T-helper 1 cell treated with Interleukin-12 subunit alpha and Interleukin-12 subunit beta and Interleukin-4 antibody, amounts not matched to agents 30 μg/mL and 1 μg/mL, for 36 hours (primary cell): Measurements from ENCODE around the gene ADAMTSL3.
"Not testable (repeated sequence)": the region's sequence is repeated elsewhere in the genome, so short reads cannot be mapped to it uniquely, and the experiment has no call there.

Experiments used
- H3K27ac Mint-ChIP-seq: one replicate; pipeline ENCODE4 v1.8.0; 2021; ENCODE audit warnings: mild to moderate bottlenecking, mixed read lengths
- H3K27me3 Mint-ChIP-seq: one replicate; pipeline ENCODE4 v1.8.0; 2021; ENCODE audit warnings: low read depth, mixed read lengths
- H3K36me3 Mint-ChIP-seq: one replicate; pipeline ENCODE4 v1.8.0; 2021; ENCODE audit warnings: low read depth, mixed read lengths
- H3K4me1 Mint-ChIP-seq: one replicate; pipeline ENCODE4 v1.8.0; 2021; ENCODE audit warnings: low read depth, mixed read lengths
- H3K4me3 Mint-ChIP-seq: one replicate; pipeline ENCODE4 v1.8.0; 2021; ENCODE audit warnings: mild to moderate bottlenecking, moderate library complexity, mixed read lengths
- H3K9me3 Mint-ChIP-seq: one replicate; pipeline ENCODE4 v1.8.0; 2021; ENCODE audit warnings: mixed read lengths

Gene ADAMTSL3

GRCh38 chr15:84081391-84082168, 427.7 kb downstream of the ADAMTSL3 start:
- no peaks in the 10 kb centered on the region for H3K36me3 Mint-ChIP-seq
- no peaks in the 10 kb centered on the region for H3K9me3 Mint-ChIP-seq
- H3K4me1 Mint-ChIP-seq: peaks cover 12% of the 10 kb centered on the region
- H3K27ac Mint-ChIP-seq: no peak overlapping the region
- H3K27me3 Mint-ChIP-seq: peaks cover 50% of the 10 kb centered on the region
- H3K4me3 Mint-ChIP-seq: no peak overlapping the region

- no peaks in the 10 kb centered on the region for H3K9me3 Mint-ChIP-seq
These were observed 428.8 kb downstream of the ADAMTSL3 start for GRCh38 chr15:84082739-84083138.

GRCh38 chr15:84086071-84086470, 432.1 kb downstream of the ADAMTSL3 start:
- H3K9me3 Mint-ChIP-seq, H3K27ac Mint-ChIP-seq, H3K4me3 Mint-ChIP-seq, H3K36me3 Mint-ChIP-seq, H3K4me1 Mint-ChIP-seq: not testable (repeated sequence)
- peaks cover 23% of the 10 kb centered on the region for H3K27me3 Mint-ChIP-seq

More at GRCh38 chr15:84082739-84083138, 428.8 kb downstream of the ADAMTSL3 start:
- H3K4me3 Mint-ChIP-seq: no peak overlapping the region
- no peak overlapping the region for H3K27ac Mint-ChIP-seq
- H3K36me3 Mint-ChIP-seq: no peaks in the 10 kb centered on the region
- H3K27me3 Mint-ChIP-seq: peaks cover 48% of the 10 kb centered on the region
- H3K4me1 Mint-ChIP-seq: peaks cover 12% of the 10 kb centered on the region
